Epithelial cell of proximal tubule (primary cell): ENCODE results near the gene FN3K. TPM values are rescaled to one million over a fixed set of nuclear protein-coding genes. Genes with fewer than 3 reads are reported as not detected.

Experiments
- DNase-seq: peaks from one replicate; pipeline ENCODE4 v3.0.0-alpha.2; 2011; ENCODE audit warnings: low read depth
- H3K4me3 ChIP-seq: 2 replicates; pipeline ENCODE4 v1.5.1; 2011; ENCODE audit warnings: low read depth, mild to moderate bottlenecking, low read length
- CTCF ChIP-seq: conservative IDR thresholded peaks from 2 replicates; pipeline ENCODE4 v1.5.1; 2012; ENCODE audit warnings: low read depth, mild to moderate bottlenecking, low read length
- total RNA-seq: library from RNA; depleted of rRNA; stranded (reverse); fragments of >200 nt; gene quantifications from 2 replicates; pipeline ENCODE4 v1.2.3, GENCODE V29; 2015

The FN3K gene
- total RNA-seq, 1 donor from 2014 or later: 0.69 TPM

DNA sequence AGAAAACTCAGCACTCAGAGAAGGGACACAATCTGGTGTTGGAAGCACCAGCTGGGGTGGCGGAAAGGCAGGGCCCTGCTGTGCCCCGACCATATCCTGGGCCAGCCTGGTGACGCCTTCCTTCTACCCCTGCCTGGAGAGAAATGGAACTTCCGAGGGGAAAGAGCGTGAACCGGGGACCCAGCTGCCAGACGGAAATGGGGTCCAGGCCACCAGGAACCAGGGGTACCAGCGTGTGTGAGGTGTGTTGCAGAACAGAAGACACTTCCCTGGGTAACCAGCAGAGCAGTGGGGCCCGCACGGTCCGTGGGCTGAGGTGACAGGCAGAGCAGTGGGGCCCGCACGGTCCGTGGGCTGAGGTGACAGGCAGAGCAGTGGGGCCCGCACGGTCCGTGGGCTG lies 43.7 kb upstream of the FN3K start:
- no peak overlapping the region for H3K4me3 ChIP-seq
- DNase-seq: no peak
- no peak for TF ChIP-seq CTCF

- no peak for DNase-seq
- H3K4me3 ChIP-seq: no peak overlapping the region
- no peak for TF ChIP-seq CTCF
Measured at GRCh38 chr17:82692268-82692667, 43.1 kb upstream of the FN3K start.

DNA sequence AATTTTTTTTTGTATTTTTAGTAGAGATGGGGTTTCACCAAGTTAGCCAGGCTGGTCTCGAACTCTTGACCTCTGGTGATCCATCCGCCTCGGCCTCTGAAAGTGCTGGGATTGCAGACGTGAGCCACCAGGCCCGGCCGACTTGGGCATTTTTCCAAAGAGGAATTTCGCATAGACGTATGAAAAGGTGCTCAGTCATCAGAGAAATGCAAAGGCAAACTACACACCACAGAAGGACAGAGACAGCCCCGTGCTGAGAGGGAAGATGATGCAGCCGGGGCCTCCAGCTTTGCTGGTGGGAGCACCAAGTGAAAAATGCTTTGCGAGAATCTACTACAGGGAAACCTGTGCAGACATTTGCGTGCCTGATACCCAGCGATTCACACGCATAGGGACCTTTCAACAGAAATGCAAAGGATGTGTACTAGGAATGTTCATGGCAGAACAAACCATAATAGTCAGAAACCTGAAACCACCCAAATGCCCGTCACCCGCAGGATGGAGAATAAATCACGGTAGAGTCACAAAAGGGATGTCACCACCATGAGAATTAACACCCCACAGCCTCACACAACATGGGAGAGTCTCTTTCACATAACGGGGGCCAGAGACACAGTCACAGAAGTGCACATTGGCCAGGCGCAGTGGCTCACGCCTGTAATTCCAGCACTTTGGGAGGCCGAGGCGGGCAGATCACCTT lies 42.1 kb upstream of the FN3K start:
- TF ChIP-seq CTCF: no peak
- H3K4me3 ChIP-seq: no peak overlapping the region
- no peak for DNase-seq

- TF ChIP-seq CTCF: no peak
- no peak for DNase-seq
Measured at GRCh38 chr17:82694647-82695046, 40.8 kb upstream of the FN3K start.

GRCh38 chr17:82696259-82696658 lies 39.2 kb upstream of the FN3K start:
- DNase-seq: no peak
- no peak overlapping the region for H3K4me3 ChIP-seq
- TF ChIP-seq CTCF: no peak

More at GRCh38 chr17:82694647-82695046, 40.8 kb upstream of the FN3K start:
- H3K4me3 ChIP-seq: no peak overlapping the region

DNA sequence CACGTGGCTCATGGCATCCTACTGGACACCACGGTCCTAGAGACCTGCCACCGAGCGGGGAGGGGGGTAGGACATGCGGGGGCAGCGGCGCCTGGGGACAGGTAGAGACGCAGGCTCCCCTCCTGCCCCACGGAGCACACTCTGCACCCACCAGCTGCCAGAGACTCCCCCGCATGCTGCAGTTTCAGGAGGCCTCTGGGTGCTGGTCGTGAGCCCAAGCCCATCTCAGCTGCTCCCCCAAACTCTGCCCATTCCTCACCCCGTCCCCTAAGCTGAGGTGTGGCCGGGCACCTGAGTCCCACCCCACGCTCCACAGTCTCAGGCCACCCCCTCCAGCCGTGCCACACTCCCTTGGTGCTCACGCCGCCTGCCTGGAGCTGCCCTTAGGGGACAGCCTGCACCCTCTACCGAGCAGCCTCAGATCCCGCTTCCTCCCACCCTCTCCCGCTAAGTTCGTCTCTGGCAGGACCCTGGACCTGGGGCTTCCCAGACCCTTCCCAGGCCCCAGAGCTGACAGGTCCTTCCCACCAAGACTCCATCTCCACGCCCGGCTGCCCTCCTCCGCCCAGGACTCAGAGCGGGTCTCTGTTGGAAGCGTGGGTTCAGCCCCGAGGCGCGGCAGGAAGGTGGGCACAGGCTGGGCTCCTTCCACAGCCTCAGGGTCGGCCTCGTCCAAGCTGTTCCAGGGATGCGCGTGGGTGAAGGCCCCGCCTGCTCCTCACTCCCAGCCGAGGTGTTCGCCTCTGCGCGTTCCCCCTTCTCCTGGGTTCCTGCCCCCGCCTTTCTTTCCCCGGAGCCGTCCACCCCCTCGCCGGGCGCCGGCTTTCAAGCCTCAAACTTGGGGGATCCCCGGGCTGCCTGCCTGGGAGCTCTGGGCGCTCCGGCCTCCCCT lies 38.3 kb upstream of the FN3K start:
- H3K4me3 ChIP-seq: peak overlapping the region; percentile 75
- DNase-seq: no peak
- TF ChIP-seq CTCF: no peak
